Mucosa of stomach (tissue), 1 donor: ENCODE data around the gene L3MBTL1.
"Not testable (repeated sequence)": the region's sequence is repeated elsewhere in the genome, so short reads cannot be mapped to it uniquely, and the experiment has no call there.

ENCODE experiments used
- H3K27me3 ChIP-seq: one replicate; pipeline ENCODE4 v1.7.0; 2013; ENCODE audit warnings: mild to moderate bottlenecking, low read length; ENCODE audit not compliant: control insufficient read depth, insufficient read depth
- H3K36me3 ChIP-seq: one replicate; pipeline ENCODE4 v1.7.0; 2013; ENCODE audit warnings: low read length; ENCODE audit not compliant: control insufficient read depth, insufficient read depth
- H3K4me1 ChIP-seq: one replicate; pipeline ENCODE4 v1.7.0; 2013; ENCODE audit warnings: mild to moderate bottlenecking, low read length; ENCODE audit not compliant: control insufficient read depth, insufficient read depth
- H3K4me3 ChIP-seq: one replicate; pipeline ENCODE4 v1.7.0; 2013; ENCODE audit warnings: low read length
- H3K9ac ChIP-seq: one replicate; pipeline ENCODE4 v1.7.0; 2013; ENCODE audit warnings: mild to moderate bottlenecking, low read length, moderate library complexity
- H3K9me3 ChIP-seq: one replicate; pipeline ENCODE4 v1.7.0; 2013; ENCODE audit warnings: mild to moderate bottlenecking, low read length, moderate library complexity; ENCODE audit not compliant: control insufficient read depth
- donor health status: Pancreatic carcinoma.

The L3MBTL1 gene

GRCh38 chr20:43467589-43467988 is 39.9 kb upstream of the L3MBTL1 start:
- Histone ChIP-seq H3K9me3 (no peaks in the 10 kb centered on the region), H3K4me3 (no peak overlapping the region), H3K9ac (no peak overlapping the region), H3K36me3 (peaks cover 4% of the 10 kb centered on the region), H3K27me3 (no peaks in the 10 kb centered on the region), H3K4me1 (no peaks in the 10 kb centered on the region)

DNA sequence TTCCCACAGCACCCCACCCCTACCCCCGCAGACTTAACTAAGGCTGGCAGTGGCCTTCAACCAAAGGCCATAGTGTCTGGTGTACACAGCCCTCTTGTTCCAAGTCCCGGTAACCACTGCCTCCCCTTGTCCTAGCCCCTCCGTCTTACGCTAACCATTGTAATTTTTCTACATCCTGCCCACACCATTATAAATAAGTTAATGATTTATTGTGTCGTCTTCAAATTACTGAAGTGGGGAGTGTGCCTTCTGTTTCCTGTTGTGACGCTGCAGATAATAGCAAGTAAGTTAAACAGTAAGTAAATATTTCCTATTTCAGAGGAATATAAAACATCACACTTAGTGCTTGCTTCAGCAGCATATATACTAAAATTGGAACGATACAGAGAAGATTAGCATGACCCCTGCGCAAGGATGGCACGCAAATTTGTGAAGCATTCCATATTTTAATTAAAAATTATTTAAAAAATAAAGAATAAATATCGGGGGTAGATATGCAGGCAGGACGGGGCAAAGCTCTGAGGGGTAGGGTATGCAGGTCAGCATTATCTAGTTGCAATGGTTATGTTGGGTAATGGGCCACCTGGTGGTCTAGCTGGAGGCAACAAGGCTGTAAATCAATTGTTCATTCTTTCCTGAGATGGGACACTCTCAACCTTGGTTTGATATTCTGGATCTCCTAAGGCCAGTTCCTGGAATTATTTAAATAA is 34.7 kb upstream of the L3MBTL1 start:
- Histone ChIP-seq H3K36me3 (no peaks in the 10 kb centered on the region), H3K9me3 (no peaks in the 10 kb centered on the region), H3K9ac (no peak overlapping the region), H3K27me3 (no peaks in the 10 kb centered on the region), H3K4me3 (no peak overlapping the region), H3K4me1 (no peaks in the 10 kb centered on the region)

- H3K9ac ChIP-seq: no peak overlapping the region
- no peaks in the 10 kb centered on the region for H3K4me1 ChIP-seq
- no peaks in the 10 kb centered on the region for H3K27me3 ChIP-seq
- H3K36me3 ChIP-seq: no peaks in the 10 kb centered on the region
- no peak overlapping the region for H3K4me3 ChIP-seq
- no peaks in the 10 kb centered on the region for H3K9me3 ChIP-seq
Measured at GRCh38 chr20:43473381-43473704, 34.2 kb upstream of the L3MBTL1 start.

GRCh38 chr20:43477193-43477592 is 30.3 kb upstream of the L3MBTL1 start:
- Histone ChIP-seq H3K9ac (no peak overlapping the region), H3K4me3 (no peak overlapping the region), H3K27me3 (no peaks in the 10 kb centered on the region), H3K4me1 (no peaks in the 10 kb centered on the region), H3K9me3 (no peaks in the 10 kb centered on the region), H3K36me3 (no peaks in the 10 kb centered on the region)

DNA sequence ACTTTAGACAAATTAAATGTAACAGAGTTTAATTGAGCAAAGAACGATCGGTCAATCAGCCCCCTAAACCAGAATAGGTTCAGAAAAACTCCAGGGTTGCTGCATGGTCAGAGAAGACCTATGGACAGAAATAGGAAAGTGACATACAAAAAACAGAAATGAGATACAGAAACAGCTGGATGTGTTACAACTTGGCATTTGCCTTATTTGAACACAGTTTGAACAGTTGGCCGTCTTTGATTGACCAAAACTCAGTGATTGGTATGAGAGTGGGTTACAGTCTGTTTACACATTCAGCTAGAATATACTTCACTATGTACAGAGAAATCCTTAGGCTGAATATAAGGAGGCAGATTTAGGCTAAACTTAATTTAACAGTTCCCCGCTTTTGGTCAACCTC is 29.9 kb upstream of the L3MBTL1 start:
- Histone ChIP-seq H3K9me3 (no peaks in the 10 kb centered on the region), H3K4me1 (no peaks in the 10 kb centered on the region), H3K4me3 (no peak overlapping the region), H3K9ac (no peak overlapping the region), H3K27me3 (no peaks in the 10 kb centered on the region), H3K36me3 (no peaks in the 10 kb centered on the region)

- H3K27me3 ChIP-seq: no peaks in the 10 kb centered on the region
- H3K9ac ChIP-seq: no peak overlapping the region
- no peaks in the 10 kb centered on the region for H3K9me3 ChIP-seq
- H3K4me1 ChIP-seq: no peaks in the 10 kb centered on the region
- no peak overlapping the region for H3K4me3 ChIP-seq
- H3K36me3 ChIP-seq: no peaks in the 10 kb centered on the region
Measured at GRCh38 chr20:43490038-43490437, 17.5 kb upstream of the L3MBTL1 start.

DNA sequence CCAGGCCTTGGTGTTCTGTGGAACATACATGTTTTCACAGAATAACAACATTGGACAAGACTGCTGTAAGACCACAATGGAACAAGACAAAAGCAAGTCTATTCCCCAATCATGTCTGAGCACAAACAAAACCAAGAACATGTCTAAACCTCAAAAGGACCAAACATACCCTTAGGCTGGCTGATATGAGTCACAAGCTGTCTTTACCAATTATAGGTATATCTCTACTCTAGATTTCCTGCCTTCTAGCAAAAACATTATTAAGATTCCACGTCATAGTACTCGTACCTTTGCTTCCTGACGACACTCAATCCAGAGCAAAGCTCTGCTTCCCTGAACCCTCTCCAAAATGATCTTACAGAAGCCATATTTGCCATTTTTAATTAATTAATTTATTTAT is 15.4 kb upstream of the L3MBTL1 start:
- no peaks in the 10 kb centered on the region for H3K9me3 ChIP-seq
- no peaks in the 10 kb centered on the region for H3K27me3 ChIP-seq
- no peak overlapping the region for H3K4me3 ChIP-seq
- H3K36me3 ChIP-seq: no peaks in the 10 kb centered on the region
- H3K4me1 ChIP-seq: no peaks in the 10 kb centered on the region
- no peak overlapping the region for H3K9ac ChIP-seq

- Histone ChIP-seq H3K4me1 (no peaks in the 10 kb centered on the region), H3K9ac (no peak overlapping the region), H3K9me3 (no peaks in the 10 kb centered on the region), H3K27me3 (no peaks in the 10 kb centered on the region), H3K4me3 (no peak overlapping the region), H3K36me3 (no peaks in the 10 kb centered on the region)
Measured at GRCh38 chr20:43495388-43495787, 12.1 kb upstream of the L3MBTL1 start.

DNA sequence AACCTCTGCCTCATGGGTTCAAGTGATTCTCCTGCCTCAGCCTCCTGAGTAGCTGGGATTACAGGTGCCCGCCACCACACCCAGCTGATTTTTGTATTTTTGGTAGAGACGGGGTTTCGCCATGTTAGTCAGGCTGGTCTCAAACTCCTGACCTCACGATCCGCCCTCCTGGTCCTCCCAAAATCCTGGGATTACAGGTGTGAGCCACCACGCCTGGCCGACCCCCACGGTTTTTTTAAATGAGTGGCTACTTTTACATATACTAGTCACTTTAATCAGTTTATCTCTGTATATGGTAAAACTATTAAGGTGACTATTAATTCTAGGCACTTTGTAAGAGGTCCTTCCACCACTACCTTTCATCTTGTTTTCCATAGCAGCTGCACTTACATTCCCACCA is 5.5 kb upstream of the L3MBTL1 start:
- H3K9me3 ChIP-seq, H3K36me3 ChIP-seq, H3K4me1 ChIP-seq, H3K4me3 ChIP-seq, H3K9ac ChIP-seq: not testable (repeated sequence)
- peaks cover 12% of the 10 kb centered on the region for H3K27me3 ChIP-seq

- Histone ChIP-seq H3K4me1 (peaks cover 3% of the 10 kb centered on the region), H3K9ac (no peak overlapping the region), H3K36me3 (no peaks in the 10 kb centered on the region), H3K9me3 (no peaks in the 10 kb centered on the region), H3K27me3 (peaks cover 17% of the 10 kb centered on the region), H3K4me3 (no peak overlapping the region)
Measured at GRCh38 chr20:43506238-43506637, 1.3 kb upstream of the L3MBTL1 start.

DNA sequence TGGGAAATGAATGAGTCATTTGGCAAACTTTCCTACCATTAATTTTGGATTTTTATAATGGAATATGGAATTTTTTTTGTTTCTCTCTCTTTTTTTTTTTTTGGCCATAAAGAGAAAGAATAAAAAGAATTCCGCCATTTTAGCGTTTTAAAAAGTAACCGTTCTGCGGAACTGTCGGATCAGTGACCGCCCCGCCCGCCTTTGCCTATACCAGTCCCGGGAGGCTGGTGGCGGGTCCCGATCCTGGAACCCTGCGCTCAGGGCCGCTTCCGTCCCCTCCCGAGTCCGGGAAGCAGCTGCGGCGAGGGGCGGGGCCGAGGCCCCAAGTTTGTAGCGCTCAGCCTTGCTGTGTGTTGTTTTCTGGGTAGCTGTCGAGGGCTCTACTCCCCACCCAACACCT is 609 bp downstream of the L3MBTL1 start:
- Histone ChIP-seq H3K36me3 (no peaks in the 10 kb centered on the region), H3K9me3 (no peaks in the 10 kb centered on the region), H3K9ac (peak overlapping the region; percentile 28), H3K4me3 (peak overlapping the region; percentile 46), H3K4me1 (peaks cover 6% of the 10 kb centered on the region), H3K27me3 (peaks cover 17% of the 10 kb centered on the region)

DNA sequence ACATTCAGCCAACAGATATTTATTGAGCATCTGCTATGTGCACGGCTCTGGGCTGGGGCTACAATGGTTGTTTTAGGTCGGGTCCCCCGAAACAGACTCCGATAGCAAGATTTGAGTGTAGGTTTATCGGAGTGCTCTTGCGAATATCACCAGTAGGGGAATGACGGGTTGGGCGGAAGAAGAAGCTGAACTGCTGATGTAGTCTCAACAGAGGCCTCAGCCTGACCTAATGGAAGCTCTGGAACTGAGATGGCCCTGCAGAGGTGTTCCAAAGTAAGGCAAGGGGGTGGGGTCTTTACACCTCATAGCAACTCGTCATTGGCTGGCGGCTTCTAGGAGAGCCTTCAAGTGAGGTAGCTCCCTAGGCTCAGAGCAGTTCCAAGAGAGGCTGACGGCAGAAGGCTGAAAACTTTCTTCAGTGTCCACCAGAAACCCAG is 1.1 kb downstream of the L3MBTL1 start:
- Histone ChIP-seq H3K9me3 (no peaks in the 10 kb centered on the region), H3K4me1 (peaks cover 11% of the 10 kb centered on the region), H3K4me3 (no peak overlapping the region), H3K9ac (no peak overlapping the region), H3K36me3 (no peaks in the 10 kb centered on the region), H3K27me3 (peaks cover 17% of the 10 kb centered on the region)

DNA sequence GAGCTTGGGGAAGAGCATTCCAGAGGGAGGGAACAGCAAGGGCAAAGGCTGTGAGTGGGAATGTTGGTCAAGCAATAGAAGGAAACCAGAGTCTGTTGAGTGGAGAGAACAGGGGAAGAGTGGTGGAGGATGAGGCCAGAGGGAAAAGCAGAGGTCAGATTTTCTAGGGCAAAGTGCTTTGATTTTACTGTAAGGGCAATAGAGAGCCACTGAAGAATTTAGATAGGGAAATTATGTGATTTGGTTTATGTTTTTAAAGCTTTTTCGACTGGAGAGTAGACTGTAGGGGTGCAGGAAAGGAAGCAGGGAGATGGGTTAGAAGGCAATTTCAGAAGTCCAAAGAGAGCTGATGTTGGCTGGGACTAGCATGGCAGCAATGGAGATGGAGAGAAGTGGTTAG is 4.4 kb downstream of the L3MBTL1 start:
- Histone ChIP-seq H3K27me3 (peaks cover 6% of the 10 kb centered on the region), H3K9ac (no peak overlapping the region), H3K4me3 (no peak overlapping the region), H3K4me1 (peaks cover 11% of the 10 kb centered on the region), H3K9me3 (no peaks in the 10 kb centered on the region), H3K36me3 (no peaks in the 10 kb centered on the region)
